Middle frontal gyrus (tissue), 1 donor: ENCODE measurements around the gene PAX5.

Experiments
- DNase-seq: peaks from one replicate; pipeline ENCODE4 v3.0.0-alpha.2; 2015; ENCODE audit warnings: low spot score; ENCODE audit errors: extremely low spot score

Gene PAX5

GRCh38 chr9:36903541-36904435 is 130.3 kb downstream of the PAX5 start:
- DNase-seq = no peak

GRCh38 chr9:36902861-36903524 is 131.1 kb downstream of the PAX5 start:
- DNase-seq = no peak

GRCh38 chr9:36902080-36902716 is 131.9 kb downstream of the PAX5 start:
- DNase-seq = no peak

GRCh38 chr9:36901528-36901927 is 132.5 kb downstream of the PAX5 start:
- DNase-seq = no peak

GRCh38 chr9:36900856-36901220 is 133.2 kb downstream of the PAX5 start:
- DNase-seq = no peak

- DNase-seq = no peak
Observed at GRCh38 chr9:36900136-36900855, 133.8 kb downstream of the PAX5 start.

GRCh38 chr9:36899406-36899805 is 134.7 kb downstream of the PAX5 start:
- no peak for DNase-seq

GRCh38 chr9:36898431-36899020 is 135.5 kb downstream of the PAX5 start:
- DNase-seq = no peak

GRCh38 chr9:36897478-36897877 is 136.6 kb downstream of the PAX5 start:
- no peak for DNase-seq

- DNase-seq = no peak
Observed at GRCh38 chr9:36897019-36897418, 137.0 kb downstream of the PAX5 start.

GRCh38 chr9:36896296-36896695 is 137.8 kb downstream of the PAX5 start:
- DNase-seq = no peak

GRCh38 chr9:36895744-36896260 is 138.3 kb downstream of the PAX5 start:
- no peak for DNase-seq

GRCh38 chr9:36894695-36895310 is 139.3 kb downstream of the PAX5 start:
- DNase-seq = no peak

- DNase-seq = no peak
Observed at GRCh38 chr9:36893911-36894310, 140.2 kb downstream of the PAX5 start.

- no peak for DNase-seq
Observed at GRCh38 chr9:36893184-36893583, 140.9 kb downstream of the PAX5 start.

GRCh38 chr9:36892279-36892678 is 141.8 kb downstream of the PAX5 start:
- no peak for DNase-seq

GRCh38 chr9:36891341-36891811 is 142.7 kb downstream of the PAX5 start:
- DNase-seq = no peak

GRCh38 chr9:36889844-36890243 is 144.2 kb downstream of the PAX5 start:
- DNase-seq = no peak

- no peak for DNase-seq
Observed at GRCh38 chr9:36888551-36888950, 145.5 kb downstream of the PAX5 start.

- no peak for DNase-seq
Observed at GRCh38 chr9:36884721-36885120, 149.3 kb downstream of the PAX5 start.
